Gastroesophageal sphincter (tissue), 3 donors: ENCODE measurements around the gene ABL1.

Source experiments
- EP300 ChIP-seq: sonication (generic); formaldehyde crosslinking; IDR thresholded peaks from one replicate; pipeline ENCODE4 v1.6.1; 2017; ENCODE audit warnings: antibody characterized with exemption, mild to moderate bottlenecking
- POLR2A ChIP-seq, 2 donors: fragments of 450-650 bp; IDR thresholded peaks; one replicate each; pipeline ENCODE4 v1.6.1; 2017; ENCODE audit warnings: antibody characterized with exemption in 2 of 2, mild to moderate bottlenecking in 2 of 2, moderate library complexity in 1 of 2
- POLR2AphosphoS5 ChIP-seq: sonication (generic); formaldehyde crosslinking; IDR thresholded peaks from one replicate; pipeline ENCODE4 v1.6.1; 2017; ENCODE audit warnings: antibody characterized with exemption
- TF ChIP-seq, protein P1 (sequence below), 4 experiments: fragments of 200-600 bp in 2 of 4; fragments of 450-650 bp in 2 of 4; sonication (generic) in 1 of 4; IDR thresholded peaks; one replicate each; pipeline ENCODE4 v1.5.1; 2017 to 2019; ENCODE audit warnings: antibody characterized with exemption in 4 of 4, mild to moderate bottlenecking in 2 of 4, moderate library complexity in 2 of 4

GRCh38 chr9:130921989-130922892, 87.2 kb downstream of the ABL1 start:
- TF ChIP-seq POLR2AphosphoS5 (no peak), POLR2A (IDR thresholded peaks at IDR 0.05) (no peak), EP300 (no peak)
- TF ChIP-seq, protein P1, sequence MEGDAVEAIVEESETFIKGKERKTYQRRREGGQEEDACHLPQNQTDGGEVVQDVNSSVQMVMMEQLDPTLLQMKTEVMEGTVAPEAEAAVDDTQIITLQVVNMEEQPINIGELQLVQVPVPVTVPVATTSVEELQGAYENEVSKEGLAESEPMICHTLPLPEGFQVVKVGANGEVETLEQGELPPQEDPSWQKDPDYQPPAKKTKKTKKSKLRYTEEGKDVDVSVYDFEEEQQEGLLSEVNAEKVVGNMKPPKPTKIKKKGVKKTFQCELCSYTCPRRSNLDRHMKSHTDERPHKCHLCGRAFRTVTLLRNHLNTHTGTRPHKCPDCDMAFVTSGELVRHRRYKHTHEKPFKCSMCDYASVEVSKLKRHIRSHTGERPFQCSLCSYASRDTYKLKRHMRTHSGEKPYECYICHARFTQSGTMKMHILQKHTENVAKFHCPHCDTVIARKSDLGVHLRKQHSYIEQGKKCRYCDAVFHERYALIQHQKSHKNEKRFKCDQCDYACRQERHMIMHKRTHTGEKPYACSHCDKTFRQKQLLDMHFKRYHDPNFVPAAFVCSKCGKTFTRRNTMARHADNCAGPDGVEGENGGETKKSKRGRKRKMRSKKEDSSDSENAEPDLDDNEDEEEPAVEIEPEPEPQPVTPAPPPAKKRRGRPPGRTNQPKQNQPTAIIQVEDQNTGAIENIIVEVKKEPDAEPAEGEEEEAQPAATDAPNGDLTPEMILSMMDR (IDR thresholded peaks at IDR 0.05): no peak
